ENCODE measurements around the gene JPH4.
"Not testable (repeated sequence)": the region's sequence is repeated elsewhere in the genome, so short reads cannot be mapped to it uniquely, and the experiment has no call there.

Gene JPH4

DNA sequence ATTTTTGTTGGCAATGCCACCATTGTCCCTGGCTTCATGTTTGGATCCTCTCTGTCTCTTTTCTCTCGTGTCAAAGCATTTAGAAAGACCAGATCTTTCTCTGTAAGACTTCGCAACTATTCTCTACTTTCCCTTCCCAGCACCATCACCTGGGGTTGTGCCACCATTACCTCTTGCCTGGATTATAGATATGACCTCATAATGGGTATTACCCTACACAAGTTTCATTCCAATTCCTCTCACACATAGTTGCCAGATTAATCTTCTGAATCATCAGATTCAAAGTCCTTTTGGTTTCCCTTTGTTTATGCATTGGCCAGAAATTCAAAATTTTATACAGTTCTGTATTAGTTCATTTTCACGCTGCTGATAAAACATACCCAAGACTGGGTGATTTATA lies 30.4 kb upstream of the JPH4 start:
- no peak for DNase-seq (ENCODE audit: low spot score)

- DNase-seq (ENCODE audit: low spot score), result no peak
Observed at GRCh38 chr14:23608454-23608853, 29.9 kb upstream of the JPH4 start.

DNA sequence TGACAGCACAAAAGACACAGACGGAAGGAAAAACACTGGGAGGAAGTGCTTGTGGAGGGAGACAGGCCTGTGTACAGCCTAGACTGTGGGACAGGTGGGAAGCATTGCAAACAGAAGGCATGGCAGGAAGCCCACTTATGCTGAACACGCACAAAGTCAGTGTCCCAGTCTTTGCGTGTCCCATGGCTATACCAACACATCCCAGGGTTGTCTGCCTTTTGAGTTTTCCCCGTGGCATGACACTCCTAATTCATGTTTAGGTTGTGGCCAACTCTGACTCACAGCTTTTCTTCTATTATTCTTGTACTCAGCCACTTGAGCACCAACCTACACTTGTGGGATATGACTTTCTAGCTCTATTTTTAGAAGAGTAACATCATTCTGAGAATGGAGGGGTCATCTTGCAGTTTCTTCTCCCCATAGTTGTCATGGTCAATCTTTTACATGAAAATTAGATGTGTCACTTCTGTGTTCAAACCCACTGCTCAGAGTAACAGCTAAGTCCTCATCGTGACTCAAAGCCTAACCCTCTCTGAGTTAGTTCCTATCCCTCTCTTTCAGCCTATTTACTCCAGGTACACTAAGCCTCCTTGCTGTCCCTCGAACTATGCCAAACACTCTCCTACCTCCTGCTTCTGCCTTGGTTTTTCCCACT lies 27.5 kb upstream of the JPH4 start:
- DNase-seq (ENCODE audit: low spot score), result no peak

- DNase-seq (ENCODE audit: low spot score), result no peak
Observed at GRCh38 chr14:23604675-23605170, 26.1 kb upstream of the JPH4 start.

- DNase-seq (ENCODE audit: low spot score), result no peak
Observed at GRCh38 chr14:23604148-23604547, 25.6 kb upstream of the JPH4 start.

- no peak for DNase-seq (ENCODE audit: low spot score)
Observed at GRCh38 chr14:23603103-23603502, 24.5 kb upstream of the JPH4 start.

DNA sequence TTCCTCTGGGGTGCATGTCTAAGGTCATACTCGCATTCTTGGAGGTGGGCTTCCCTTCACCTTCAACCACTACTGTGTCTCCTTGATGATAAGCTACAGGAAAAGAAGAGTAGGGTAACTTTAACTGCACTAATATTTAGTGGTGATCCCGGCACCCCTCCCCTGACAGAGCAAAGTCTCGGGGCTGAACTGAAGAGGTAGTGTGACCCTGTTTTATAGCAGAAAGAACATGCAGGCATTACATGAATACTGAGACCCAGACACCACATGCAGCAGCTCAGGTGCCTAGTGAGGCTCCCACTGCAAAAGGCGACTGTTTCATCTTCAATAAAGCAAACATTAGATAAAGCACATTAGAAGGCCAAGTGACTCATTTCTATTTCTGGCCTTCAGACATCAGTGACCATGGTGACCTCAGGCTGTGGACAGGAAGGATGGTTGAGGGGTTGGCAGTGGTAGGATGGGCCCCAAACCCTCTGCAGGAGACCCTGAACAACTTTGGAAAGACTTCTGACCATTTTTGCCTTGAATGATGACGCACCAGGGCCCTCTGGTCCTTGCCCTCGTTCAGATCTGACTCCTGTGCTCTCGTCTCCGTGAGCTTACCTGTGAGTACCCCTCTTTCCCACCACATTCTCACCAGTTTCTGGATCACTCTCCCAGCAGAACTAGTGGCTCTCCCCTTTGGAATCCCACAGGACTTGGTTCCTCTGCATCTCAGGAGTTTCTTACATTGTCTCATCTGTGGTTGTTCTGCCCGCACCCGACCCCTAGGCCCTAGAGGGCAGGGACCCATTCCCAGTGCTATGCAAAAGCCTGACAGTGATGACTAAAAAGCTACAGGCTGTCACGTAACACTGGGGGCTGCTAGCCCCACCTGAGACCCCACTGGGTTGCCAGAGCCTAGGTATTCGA lies 23.8 kb upstream of the JPH4 start:
- DNase-seq (ENCODE audit: low spot score), result no peak

DNA sequence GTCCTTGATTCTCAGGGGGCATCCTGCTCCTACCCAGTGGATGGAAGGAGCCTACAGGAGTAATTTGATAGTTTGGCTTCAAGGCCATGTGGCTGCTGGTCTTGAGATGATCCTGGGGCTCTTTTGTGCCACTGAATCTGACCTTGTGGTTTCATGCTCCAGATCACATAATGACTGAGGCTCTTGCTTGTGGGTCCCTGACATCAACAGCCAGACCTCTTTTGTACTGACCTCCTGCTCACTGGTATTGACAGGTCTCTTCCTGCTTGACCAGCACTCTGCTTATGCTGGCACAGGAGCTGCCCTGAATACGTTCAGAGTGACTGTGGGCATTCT lies 23.2 kb upstream of the JPH4 start:
- DNase-seq (ENCODE audit: low spot score), result no peak

- no peak for DNase-seq (ENCODE audit: low spot score)
Observed at GRCh38 chr14:23601424-23601823, 22.8 kb upstream of the JPH4 start.

DNA sequence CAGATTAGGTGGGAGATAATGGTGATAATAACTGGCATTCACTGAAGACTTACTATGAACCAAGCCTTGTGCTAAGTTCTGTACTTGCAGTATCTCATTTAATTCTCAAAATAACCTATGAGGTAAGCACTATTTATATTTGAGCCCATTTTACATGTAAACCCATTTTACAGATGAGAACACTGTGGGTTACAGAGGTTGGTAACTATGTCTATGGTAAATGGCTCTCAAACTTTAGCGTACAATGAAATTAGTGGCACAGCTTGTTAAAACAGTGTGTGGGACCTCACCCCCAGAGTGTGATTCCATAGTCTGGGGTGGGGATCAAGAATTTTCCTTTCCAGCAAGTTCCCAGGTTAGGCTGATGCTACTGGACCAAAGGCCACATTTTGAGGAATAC lies 22.2 kb upstream of the JPH4 start:
- DNase-seq (ENCODE audit: low spot score), result no peak

GRCh38 chr14:23600322-23600707 lies 21.7 kb upstream of the JPH4 start:
- DNase-seq (ENCODE audit: low spot score), result no peak

DNA sequence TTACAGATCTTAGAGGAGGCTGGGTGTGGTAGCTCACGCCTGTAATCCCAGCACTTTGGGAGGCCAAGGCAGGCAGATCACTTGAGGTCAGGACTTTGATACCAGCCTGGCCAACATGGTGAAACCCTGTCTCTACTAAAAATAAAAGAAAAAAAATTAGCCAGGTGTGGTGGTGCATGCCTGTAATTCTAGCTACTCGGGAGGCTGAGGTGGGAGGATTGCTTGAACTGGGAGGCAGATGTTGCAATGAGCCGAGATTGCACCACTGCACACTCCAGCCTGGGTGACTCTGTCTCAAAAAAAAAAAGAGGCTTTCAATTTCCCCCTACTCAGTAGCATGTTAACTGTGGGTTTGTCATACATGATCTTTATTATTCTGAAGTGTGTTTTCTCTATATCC lies 15.6 kb upstream of the JPH4 start:
- not testable (repeated sequence) for DNase-seq (ENCODE audit: low spot score)

DNA sequence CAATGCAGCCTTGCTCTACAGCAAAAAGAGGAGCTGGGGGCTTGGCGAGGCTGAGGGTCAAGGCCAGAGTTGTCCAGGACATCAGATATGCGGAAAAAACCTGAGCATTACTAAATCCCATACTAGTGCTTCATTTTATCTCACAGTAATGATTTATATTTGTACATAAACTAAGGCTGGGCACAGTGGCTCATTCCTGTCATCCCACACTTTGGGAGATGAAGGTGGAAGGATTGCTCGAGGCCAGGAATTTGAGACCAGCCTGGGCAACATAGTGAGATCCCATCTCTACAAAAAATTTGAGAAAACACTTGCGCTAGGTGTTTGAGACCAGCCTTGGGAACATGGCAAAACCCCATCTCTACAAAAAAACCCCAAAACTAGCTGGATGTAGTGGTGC lies 11.6 kb upstream of the JPH4 start:
- no peak for DNase-seq (ENCODE audit: low spot score)

DNA sequence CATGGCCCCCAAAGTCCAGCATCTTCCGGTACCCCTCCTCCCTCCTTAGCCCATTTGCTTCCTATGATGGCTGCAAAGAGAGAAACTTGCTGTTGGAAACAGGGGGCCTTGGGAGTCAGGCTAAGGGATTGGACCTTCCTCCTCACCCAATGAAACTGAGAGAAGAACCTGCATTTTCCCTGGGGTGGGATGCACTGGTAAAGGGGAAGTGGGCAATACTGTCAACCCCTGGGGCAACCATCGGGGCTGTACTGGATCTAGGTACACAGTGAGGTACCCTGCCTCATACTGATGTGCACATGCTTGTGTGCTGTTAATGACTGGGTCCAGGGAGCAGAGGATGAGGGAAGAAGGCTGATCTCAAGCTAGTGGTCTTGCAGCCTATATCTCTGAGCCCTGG lies 11.0 kb upstream of the JPH4 start:
- DNase-seq (ENCODE audit: low spot score), result no peak

GRCh38 chr14:23588884-23589598 lies 10.5 kb upstream of the JPH4 start:
- DNase-seq (ENCODE audit: low spot score), result peak; percentile 82

- not testable (repeated sequence) for DNase-seq (ENCODE audit: low spot score)
Observed at GRCh38 chr14:23584527-23585203, 6.1 kb upstream of the JPH4 start.

DNA sequence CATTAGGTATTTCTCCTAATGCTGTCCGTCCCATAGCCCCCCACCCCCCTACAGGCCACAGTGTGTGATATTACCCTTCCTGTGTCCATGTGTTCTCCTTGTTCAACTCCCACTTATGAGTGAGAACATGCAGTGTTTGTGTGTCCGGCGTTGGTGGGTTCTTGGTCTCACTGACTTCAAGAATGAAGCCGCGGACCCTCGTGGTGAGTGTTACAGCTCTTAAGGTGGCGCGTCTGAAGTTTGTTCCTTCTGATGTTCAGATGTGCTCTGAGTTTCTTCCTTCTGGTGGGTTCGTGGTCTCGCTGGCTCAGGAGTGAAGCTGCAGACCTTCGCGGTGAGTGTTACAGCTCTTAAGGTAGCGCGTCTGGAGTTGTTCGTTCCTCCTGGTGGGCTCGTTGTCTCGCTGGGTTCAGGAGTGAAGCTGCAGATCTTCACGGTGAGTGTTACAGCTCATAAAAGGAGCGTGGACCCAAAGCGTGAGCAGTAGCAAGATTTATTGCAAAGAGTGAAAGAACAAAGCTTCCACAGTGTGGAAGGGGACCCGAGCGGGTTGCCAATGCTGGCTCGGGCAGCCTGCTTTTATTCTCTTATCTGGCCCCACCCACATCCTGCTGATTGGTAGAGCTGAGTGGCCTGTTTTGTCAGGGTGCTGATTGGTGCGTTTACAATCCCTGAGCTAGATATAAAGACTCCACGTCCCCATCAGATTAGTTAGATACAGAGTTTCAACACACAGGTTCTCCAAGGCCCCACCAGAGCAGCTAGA lies 5.4 kb upstream of the JPH4 start:
- DNase-seq (ENCODE audit: low spot score), result not testable (repeated sequence)

GRCh38 chr14:23582906-23583760 lies 4.5 kb upstream of the JPH4 start:
- DNase-seq (ENCODE audit: low spot score), result no peak

GRCh38 chr14:23580948-23581281 lies 2.3 kb upstream of the JPH4 start:
- DNase-seq (ENCODE audit: low spot score), result peak; percentile 8

GRCh38 chr14:23580152-23580926 lies 1.7 kb upstream of the JPH4 start:
- no peak for DNase-seq (ENCODE audit: low spot score)

All from SW480 (cell line).